SHP77 (cell line): ENCODE results near the gene ASB3.
A peak's percentile ranks its signal among the peaks of the same experiment; 100 is the strongest.
"Not testable (repeated sequence)": the region's sequence is repeated elsewhere in the genome, so short reads cannot be mapped to it uniquely, and the experiment has no call there.

Experiments
- DNase-seq, 2 experiments: peaks; one replicate each; lab custom pipeline; 2025; lab: John Stamatoyannopoulos, UW

The ASB3 gene

GRCh38 chr2:53786705-53787613 lies at the start of gene ASB3, which contains the start of gene ERLEC1:
Gene ASB3, minus strand, starts transcription at chr2:53786953. Its CDS starts 21,381 bp downstream, at chr2:53765572.
Gene ERLEC1, plus strand, starts transcription at chr2:53787044. Its CDS starts 167 bp downstream, at chr2:53787211.
- DNase-seq: peak; percentile 98 to 99

DNA sequence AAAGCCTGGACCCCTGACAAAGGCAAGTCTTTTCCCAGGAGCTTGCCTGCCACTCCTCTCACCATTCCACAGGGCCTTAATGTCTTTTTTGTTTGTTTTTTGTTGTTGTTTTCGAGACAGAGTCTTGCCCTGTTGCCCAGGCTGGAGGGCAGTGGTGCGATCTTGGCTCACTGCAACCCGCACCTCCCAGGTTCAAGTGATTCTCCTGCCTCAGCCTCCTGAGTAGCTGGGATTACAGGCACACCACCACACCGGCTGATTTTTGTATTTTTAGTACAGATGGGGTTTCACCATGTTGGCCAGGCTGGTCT lies 43.2 kb upstream of the ASB3 start:
- DNase-seq: not testable (repeated sequence)

DNA sequence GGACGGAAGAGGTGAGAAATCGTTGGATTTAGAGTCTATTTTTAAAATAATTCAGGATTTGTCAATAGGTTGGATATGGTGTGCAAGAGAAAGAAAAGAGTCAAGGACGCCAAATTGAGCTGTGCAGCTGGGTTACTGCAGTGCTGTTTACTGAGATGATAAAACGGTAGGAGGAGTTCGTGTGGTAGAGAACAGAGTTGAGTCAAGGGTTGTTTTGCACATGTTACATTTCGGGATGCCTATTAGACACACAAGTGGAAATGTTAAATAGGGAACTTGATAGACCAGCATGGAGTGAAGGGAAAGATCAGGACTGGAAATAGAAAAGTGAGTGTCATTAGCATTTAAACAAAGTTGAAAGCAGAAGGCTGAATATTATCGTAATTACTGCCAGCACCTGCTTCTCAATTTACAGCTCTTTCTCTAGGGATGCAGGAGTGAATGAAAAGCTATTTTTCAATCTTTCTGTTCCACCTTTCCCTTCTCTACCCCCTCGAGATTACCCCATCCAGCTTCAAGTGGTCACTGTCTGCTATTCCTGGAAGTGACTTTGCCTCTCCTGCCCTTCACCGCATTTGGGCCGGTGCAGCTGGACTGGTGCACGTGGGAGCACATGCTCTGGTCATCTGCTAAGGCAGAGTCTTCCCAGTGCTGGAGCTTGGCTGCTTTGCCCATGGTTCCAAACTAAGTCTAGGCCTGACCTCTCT lies 42.7 kb upstream of the ASB3 start:
- DNase-seq: peak; percentile 29 to 64

GRCh38 chr2:53828331-53828730 lies 41.6 kb upstream of the ASB3 start:
- DNase-seq: no peak

DNA sequence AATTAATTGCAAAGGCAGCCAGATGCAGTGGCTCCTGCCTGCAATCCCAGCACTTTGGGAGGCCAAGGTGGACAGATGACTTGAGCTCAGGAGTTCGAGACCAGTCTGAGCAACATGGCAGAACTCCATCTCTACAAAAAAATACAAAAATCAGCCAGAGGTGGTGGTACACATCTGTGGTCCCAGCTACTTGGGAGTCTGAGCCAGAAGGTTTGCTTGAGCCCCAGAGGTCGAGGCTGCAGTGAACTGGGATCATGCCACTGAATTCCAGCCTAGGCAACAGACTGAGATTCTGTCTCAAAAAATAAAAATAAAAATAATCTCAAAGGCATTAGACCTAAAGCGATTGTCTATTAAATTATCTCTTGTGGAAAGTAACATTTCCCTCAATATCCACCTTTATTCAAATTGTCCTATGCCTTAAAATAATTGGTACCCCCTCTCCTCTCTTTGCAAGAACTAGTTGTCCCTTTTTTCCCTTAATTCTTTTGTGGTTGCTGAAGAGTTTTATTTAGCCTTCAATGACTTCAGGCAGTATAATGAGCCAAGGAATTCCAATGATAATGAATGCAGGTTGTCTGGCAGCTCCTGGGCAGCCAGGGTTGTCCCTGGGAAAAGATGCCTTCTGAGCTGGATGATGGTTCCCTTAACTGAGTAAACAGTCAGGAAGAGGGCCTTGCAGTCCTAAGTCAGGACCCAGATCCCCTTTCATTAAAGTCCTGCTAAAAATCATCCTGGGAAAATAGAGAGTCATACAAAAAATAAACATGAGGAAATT lies 40.8 kb upstream of the ASB3 start:
- DNase-seq: no peak

DNA sequence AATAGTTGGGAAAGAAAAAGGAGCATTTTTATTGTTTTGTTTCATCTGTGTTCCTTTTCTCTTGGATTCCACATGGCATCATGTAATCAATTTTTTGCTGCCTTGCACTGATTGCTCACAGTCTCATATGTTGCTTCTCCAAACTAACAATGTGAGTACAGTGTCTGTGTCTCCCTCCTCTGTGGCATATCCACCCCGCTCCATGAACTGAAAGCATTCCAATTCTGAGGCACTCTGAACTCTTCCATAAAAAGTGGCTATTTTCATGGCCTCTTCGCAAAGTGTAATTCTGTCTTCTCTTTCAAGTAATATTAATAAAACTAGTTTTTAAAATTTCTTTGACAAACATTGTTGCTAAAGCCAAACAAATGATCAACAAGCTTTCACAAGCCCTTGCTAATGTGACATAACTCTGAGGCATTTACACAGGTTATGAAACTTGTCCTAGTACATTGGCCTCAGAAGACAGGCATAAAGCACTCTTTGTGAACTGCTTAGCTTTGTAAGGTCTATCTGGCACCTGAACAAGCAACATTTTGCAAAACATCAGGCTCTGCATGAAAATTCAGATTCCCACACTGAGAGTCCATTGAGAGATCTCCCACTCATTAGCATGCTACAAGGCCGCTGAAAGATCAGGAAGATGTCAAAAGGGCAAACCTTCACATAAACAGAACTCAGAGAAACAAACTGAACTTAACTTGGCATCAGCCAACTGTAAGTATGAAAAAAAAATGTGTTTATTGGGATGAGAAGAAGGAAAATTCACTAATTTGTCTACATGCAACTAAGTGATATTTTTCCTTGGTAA lies 40.0 kb upstream of the ASB3 start:
- no peak for DNase-seq

GRCh38 chr2:53826030-53826410 lies 39.3 kb upstream of the ASB3 start:
- no peak for DNase-seq

GRCh38 chr2:53823639-53824038 lies 36.9 kb upstream of the ASB3 start:
- DNase-seq: peak in 1 of 2 experiments; percentile 56

GRCh38 chr2:53821810-53822209 lies 35.1 kb upstream of the ASB3 start:
- no peak for DNase-seq

GRCh38 chr2:53820711-53821110 lies 34.0 kb upstream of the ASB3 start:
- DNase-seq: no peak

- no peak for DNase-seq
These were observed 33.3 kb upstream of the ASB3 start for GRCh38 chr2:53820048-53820447.

DNA sequence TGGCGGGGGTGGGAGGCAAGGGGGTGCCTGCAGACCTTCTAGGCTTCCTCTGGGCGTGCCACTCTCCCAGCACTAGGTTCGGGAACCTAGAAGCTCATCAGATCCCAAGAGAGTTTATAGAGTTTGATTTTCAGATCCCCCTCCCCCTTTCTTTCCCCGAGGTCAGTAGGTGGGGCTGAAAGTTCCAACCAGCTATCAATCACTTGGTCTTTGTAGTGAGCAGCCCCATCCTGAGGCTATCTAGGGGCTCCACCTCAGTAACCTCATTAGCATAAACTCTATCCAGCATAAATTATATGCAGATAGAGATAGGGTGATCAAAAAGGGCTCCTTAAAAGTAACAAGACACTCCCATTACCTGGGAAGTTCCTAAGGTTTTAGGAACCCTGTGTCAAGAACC lies 32.9 kb upstream of the ASB3 start:
- no peak for DNase-seq

GRCh38 chr2:53818854-53819435 lies 32.2 kb upstream of the ASB3 start:
- DNase-seq: no peak

DNA sequence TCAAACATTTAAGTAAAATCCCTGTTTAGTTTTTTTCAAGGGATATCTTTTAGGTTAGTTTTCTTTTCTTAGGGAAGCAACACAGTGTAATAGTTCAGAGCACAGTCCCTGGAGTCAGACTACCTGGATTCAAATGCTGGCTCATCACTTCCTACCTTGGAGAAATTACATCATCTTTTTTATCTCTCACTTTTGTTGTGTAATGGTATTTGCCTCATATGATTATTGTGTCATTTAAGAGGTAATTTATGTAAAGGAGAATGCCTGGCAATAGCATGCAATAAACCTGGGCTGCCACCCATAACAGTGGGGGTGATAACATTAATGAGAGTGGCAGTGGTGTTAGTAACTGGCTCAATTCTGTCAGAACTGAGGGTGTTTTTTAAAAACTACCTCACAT lies 26.4 kb upstream of the ASB3 start:
- no peak for DNase-seq

DNA sequence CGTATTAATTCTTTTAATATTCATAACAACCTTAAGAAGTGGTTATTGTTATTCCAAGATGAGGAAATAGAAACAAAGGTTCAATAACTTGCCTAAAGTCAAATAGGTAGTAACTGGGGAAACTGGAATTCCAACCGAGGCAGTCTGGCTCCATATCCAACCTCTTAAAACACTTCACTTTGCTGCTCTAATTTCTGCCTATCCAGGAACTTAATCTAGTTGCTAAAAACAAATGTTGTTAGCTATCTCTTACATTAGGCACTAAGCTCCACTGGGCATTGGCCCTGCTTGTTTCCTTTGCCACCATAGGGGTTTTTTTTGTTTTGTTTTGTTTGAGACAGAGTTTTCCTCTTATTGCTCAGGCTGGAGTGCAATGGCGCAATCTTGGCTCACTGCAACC lies 24.8 kb upstream of the ASB3 start:
- no peak for DNase-seq

- no peak for DNase-seq
These were observed 15.9 kb upstream of the ASB3 start for GRCh38 chr2:53802617-53803151.

DNA sequence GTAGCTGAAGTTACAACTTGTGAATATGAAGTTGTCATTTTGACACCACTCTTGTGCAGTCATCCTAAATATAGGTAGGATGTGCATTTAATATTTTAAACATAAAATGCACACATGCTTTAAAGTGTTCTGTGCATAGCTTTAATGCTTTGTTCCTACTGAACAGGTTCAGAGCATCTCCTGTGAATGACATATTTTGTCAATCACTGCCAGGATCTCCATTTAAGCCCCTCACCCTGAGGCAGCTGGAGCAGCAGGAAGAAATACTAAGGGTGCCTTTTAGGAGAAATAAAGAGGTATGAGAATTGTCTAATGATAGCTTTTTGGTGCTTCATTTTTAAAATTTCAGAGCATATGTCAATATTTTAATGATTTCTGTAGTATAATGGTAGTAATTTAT lies 14.8 kb upstream of the ASB3 start:
- no peak for DNase-seq

- no peak for DNase-seq
These were observed 7.1 kb upstream of the ASB3 start for GRCh38 chr2:53793821-53794220.

DNA sequence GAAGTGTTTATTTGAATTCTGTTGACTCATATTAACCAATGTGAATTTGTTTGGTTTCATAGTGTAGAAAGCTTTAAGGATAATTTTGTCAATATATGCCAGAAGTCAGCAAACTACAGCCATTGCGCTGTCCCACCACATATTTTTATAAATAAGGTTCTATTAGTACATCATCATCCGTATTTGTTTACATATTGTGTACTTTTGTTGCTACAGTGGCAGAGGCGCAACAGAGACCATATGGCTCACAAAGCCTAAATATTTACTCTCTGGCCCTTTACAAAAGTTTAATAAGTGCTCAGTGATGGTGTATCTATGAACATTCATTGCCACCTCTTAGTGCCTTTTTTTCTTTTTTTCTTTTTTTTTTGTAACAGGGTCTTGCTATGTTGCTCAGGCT lies 6.5 kb upstream of the ASB3 start:
- no peak for DNase-seq

GRCh38 chr2:53787614-53788289 lies 999 bp upstream of the ASB3 start:
- DNase-seq: peak in 1 of 2 experiments; percentile 24

GRCh38 chr2:53786352-53786704 lies 425 bp downstream of the ASB3 start:
- DNase-seq: peak in 1 of 2 experiments; percentile 41
